PFSK-1 (cell line): ENCODE measurements around the gene APLP2.

Source experiments
- FOXP2 ChIP-seq: optimal IDR thresholded peaks from 2 replicates; pipeline ENCODE3; 2011; ENCODE audit warnings: borderline replicate concordance, control low read depth, inconsistent platforms; ENCODE audit not compliant: insufficient read depth; ENCODE audit errors: extremely low read length, extremely low read depth
- POLR2AphosphoS5 ChIP-seq: IDR thresholded peaks from 2 replicates; pipeline ENCODE4 v1.6.1; 2012; ENCODE audit warnings: low read depth, mild to moderate bottlenecking, control low read depth, low read length, moderate library complexity
- REST ChIP-seq, 2 experiments: IDR thresholded peaks; 2 replicates each; pipeline versions ENCODE4 v1.6.1 to v1.8.0; 2011 to 2012; ENCODE audit warnings: low read depth in 2 of 2, low read length in 2 of 2, control low read depth in 1 of 2, inconsistent platforms in 1 of 2, mild to moderate bottlenecking in 1 of 2, moderate library complexity in 1 of 2; ENCODE audit not compliant: insufficient read depth in 1 of 2
- SIN3A ChIP-seq: IDR thresholded peaks from 2 replicates; pipeline ENCODE4 v1.6.1; 2012; ENCODE audit warnings: mild to moderate bottlenecking, low read length, moderate library complexity, borderline replicate concordance; ENCODE audit not compliant: insufficient read depth
- TAF1 ChIP-seq: IDR thresholded peaks from 2 replicates; pipeline ENCODE4 v1.6.1; 2012; ENCODE audit warnings: low read length, control low read depth, borderline replicate concordance; ENCODE audit not compliant: insufficient read depth

GRCh38 chr11:130070109-130070845 is 583 bp downstream of the APLP2 start:
- TF ChIP-seq TAF1, result no peak
- 0 out of 2 replicates have a peak, but pooled peaks have one; percentile 7 for TF ChIP-seq SIN3A
- peak; percentile 7 for TF ChIP-seq FOXP2
- TF ChIP-seq POLR2AphosphoS5, result no peak
- no peak for TF ChIP-seq REST (IDR thresholded peaks at IDR 0.05; ENCODE audit: insufficient read depth in 1 of 2, low read depth in 2 of 2, low read length in 2 of 2)
